GM15510 (cell line): ENCODE results near the gene RBM15B.

Experiments used
- POLR2A ChIP-seq: IDR thresholded peaks from 3 replicates; pipeline ENCODE4 v1.6.1; 2011; ENCODE audit warnings: borderline replicate concordance; ENCODE audit not compliant: insufficient read length; ENCODE audit errors: extremely low read depth

The RBM15B gene

DNA sequence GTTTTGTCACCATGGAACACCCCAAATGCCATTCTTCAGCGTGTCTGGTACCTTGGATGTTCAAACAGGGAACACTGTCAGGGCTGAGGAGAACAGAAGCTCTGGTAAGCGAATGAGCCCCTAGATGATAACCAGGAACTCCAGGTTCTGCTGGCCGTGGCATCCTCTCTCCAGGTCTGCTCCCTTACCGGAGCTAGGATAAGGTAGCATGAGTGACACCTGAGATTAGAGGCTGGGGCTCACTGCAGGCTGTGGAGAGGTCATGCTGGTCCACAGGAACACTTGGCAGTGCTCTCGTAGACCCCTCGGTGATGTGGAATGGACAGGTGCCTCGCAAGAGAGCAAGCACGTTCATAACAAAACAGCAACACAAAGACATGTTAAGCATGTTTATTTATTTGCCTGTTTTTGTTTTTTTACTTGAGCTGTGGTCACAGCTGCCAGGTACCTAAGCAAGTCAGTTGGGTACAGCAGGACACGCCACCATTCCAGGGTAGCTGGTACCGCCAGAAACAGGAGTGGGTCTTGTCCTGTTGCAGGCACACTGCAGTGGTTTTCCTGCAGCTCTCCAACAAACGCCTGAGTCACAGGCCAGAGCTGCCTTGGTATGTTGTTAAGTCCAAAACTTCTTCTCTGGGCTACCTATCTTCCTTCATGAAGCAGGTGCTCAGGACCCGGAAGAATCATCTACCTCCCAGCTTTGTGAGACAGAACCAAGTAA lies 4.6 kb downstream of the RBM15B start:
- peak; percentile 16 for TF ChIP-seq POLR2A

GRCh38 chr3:51396401-51396800 lies 5.3 kb downstream of the RBM15B start:
- TF ChIP-seq POLR2A: no peak

- no peak for TF ChIP-seq POLR2A
These were observed 6.3 kb downstream of the RBM15B start for GRCh38 chr3:51397392-51397791.

DNA sequence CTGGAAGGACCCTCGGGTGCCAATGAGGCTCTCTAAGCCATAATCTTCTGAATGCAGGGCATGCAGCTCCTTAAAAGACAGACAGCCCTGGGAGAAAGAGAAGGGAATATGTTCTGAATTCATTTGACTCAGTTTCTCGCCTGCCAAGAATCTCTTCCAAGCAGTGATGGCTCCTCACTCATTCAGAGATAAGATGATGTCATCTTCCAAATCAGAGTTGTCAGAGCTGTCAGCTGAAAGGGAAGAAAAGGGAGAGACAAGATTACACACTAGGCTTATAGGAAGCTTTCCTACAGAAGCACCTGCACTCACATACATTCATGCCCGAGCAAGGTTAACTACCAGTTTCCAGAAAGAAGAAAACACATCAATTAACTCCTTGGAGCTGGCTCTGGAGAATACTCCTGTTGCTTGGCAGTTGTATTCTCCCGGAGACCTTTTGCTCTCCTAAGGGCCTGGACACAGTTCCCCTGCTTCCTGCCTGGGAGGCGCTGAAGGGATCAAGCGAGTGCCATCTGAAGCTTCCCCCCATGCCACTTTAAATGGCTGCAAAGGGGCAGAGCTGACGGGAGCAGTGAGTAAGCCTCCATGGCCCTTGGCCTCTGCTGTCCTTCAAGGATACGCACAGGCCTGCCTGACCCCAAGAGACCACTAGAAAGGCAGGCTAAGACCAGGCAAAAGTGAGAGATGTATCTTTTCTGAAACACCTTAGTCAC lies 7.7 kb downstream of the RBM15B start:
- TF ChIP-seq POLR2A: no peak

- TF ChIP-seq POLR2A: no peak
These were observed 9.1 kb downstream of the RBM15B start for GRCh38 chr3:51400166-51400565.

- no peak for TF ChIP-seq POLR2A
These were observed 10.7 kb downstream of the RBM15B start for GRCh38 chr3:51401735-51402134.

DNA sequence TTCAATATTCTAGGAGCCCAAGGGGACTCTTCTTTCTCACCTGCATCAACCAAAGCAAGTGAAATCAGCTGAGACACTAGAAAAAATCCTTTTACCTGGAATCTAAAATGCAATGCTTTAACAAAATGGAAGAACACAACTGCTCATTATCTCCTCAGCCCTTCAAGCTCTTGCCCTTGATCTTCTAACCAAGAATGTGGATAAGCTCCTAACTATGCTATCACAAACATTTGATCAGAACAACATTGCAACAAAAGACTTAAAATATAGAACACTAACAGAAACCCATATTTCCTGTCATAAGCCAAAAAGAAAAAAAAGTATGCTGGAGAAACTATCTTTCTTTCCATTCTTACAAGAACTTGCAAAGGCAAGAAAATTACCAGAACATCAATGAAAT lies 12.6 kb downstream of the RBM15B start:
- no peak for TF ChIP-seq POLR2A

- TF ChIP-seq POLR2A: no peak
These were observed 16.9 kb downstream of the RBM15B start for GRCh38 chr3:51408021-51408420.

- TF ChIP-seq POLR2A: no peak
These were observed 17.7 kb downstream of the RBM15B start for GRCh38 chr3:51408813-51409212.

DNA sequence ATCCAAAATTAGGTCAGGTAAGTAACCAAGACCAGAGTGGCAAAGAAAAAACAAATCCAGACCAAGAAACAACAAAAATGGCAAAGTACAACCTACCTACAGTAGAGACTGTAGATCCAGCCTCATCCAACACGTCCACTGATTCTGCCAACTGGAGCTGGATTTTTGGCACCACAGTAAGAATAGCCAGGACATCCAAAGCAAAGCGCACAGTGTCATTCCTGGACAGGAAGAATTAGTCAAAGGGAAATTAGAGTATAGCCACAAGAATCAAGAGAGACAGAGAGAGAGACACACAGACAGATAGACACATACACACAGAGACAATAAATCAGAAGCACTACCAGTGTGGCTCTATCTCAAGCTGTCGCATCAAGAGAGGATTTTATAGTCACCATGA lies 31.1 kb downstream of the RBM15B start:
- no peak for TF ChIP-seq POLR2A

- TF ChIP-seq POLR2A: no peak
These were observed 35.8 kb downstream of the RBM15B start for GRCh38 chr3:51426921-51427320.

DNA sequence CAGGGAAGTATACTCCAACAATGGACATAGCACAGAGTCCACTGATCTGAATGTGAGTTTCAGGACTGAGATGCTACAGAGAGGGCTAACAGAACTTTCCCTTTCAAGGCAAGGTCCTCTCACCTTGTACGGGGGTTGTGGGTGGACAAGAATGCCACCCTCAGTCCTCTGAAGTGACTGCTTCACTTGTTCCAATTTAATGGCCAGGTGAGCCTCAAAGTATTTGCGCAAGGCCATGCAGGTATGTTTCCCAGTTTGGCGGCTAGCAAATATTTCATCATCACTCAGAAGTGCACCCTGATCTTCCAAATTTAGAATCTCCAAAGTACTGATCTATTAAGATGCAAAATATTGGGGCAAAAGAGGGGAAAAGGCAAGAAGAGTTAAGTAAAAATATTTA lies 38.1 kb downstream of the RBM15B start:
- TF ChIP-seq POLR2A: no peak

DNA sequence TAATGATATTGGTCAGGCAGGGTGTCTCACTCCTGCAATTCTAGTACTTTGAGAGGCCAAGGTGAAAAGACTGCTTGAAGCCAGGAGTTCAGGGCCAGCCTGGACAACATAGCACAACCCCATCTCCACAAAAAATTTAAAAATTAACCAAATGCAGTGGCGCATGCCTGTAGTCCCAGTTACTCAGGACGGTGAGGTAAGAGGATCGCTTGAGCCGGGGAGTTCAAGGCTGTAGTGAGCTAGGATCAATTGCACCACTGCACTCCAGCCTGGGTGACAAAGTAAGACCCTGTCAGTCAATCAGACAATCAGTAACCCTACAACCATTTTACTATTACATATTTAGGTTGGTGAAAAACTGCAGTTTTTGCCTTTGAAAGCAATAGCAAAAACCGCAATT lies 43.0 kb downstream of the RBM15B start:
- no peak for TF ChIP-seq POLR2A

DNA sequence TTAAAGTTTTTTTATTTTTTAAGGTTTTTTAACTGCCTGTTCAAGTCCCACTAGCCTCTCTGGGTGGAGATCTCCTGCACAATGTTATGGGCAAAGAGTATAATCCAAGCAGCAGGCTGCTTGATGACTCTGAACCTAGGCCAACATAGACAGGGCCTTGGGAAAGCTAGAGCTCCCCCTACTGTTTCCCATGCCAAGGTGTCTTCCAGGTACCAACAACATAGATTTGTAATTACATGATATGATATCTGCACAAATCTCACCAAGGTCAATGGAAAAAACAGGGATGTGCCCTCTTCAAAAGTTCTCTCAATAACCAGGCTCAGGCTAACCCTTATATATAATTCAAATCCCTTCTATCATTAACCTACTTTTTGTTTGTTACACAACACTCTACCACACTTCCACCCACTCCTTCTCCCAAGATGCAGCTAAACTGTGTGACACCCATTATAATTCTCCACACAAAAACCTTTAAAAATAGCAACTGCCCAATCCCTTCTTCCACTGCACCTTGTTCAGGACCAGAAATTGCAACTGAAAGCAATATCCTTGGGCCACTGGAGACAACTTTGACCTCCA lies 43.8 kb downstream of the RBM15B start:
- TF ChIP-seq POLR2A: no peak

- TF ChIP-seq POLR2A: no peak
These were observed 46.0 kb downstream of the RBM15B start for GRCh38 chr3:51436998-51437639.
